Endometrium (tissue), 2 donors: Measurements from ENCODE around the gene SOX8.

Experiments
- FAIRE-seq: peaks from 2 replicates; lab custom pipeline; 2012; peaks lifted over from hg19 to GRCh38; lab: Jason Lieb, UNC
- donor health status: control.
- donor health status: control.

Gene SOX8

GRCh38 chr16:988471-989353, 7.1 kb downstream of the SOX8 start:
- no peak for FAIRE-seq

- FAIRE-seq = no peak
Measured at GRCh38 chr16:989354-989814, 7.8 kb downstream of the SOX8 start.

GRCh38 chr16:990516-991291, 9.1 kb downstream of the SOX8 start:
- no peak for FAIRE-seq

GRCh38 chr16:991345-991744, 9.8 kb downstream of the SOX8 start:
- FAIRE-seq = no peak

- FAIRE-seq = no peak
Measured at GRCh38 chr16:991773-992172, 10.2 kb downstream of the SOX8 start.

GRCh38 chr16:993731-994130, 12.2 kb downstream of the SOX8 start:
- no peak for FAIRE-seq

- FAIRE-seq = no peak
Measured at GRCh38 chr16:995087-995486, 13.5 kb downstream of the SOX8 start.

- no peak for FAIRE-seq
Measured at GRCh38 chr16:995783-996182, 14.2 kb downstream of the SOX8 start.

- FAIRE-seq = no peak
Measured at GRCh38 chr16:996681-997080, 15.1 kb downstream of the SOX8 start.

GRCh38 chr16:997440-998051, 16.0 kb downstream of the SOX8 start:
- no peak for FAIRE-seq

GRCh38 chr16:998211-998610, 16.6 kb downstream of the SOX8 start:
- no peak for FAIRE-seq

GRCh38 chr16:998615-999014, 17.0 kb downstream of the SOX8 start:
- FAIRE-seq = no peak

GRCh38 chr16:999677-1000076, 18.1 kb downstream of the SOX8 start:
- no peak for FAIRE-seq

GRCh38 chr16:1000608-1001007, 19.0 kb downstream of the SOX8 start:
- no peak for FAIRE-seq

- no peak for FAIRE-seq
Measured at GRCh38 chr16:1001096-1001495, 19.5 kb downstream of the SOX8 start.

GRCh38 chr16:1002399-1003166, 21.0 kb downstream of the SOX8 start:
- FAIRE-seq = no peak

- FAIRE-seq = no peak
Measured at GRCh38 chr16:1003391-1004347, 22.1 kb downstream of the SOX8 start.

- FAIRE-seq = no peak
Measured at GRCh38 chr16:1005286-1005685, 23.7 kb downstream of the SOX8 start.

- no peak for FAIRE-seq
Measured at GRCh38 chr16:1006781-1007180, 25.2 kb downstream of the SOX8 start.

GRCh38 chr16:1007284-1007850, 25.8 kb downstream of the SOX8 start:
- FAIRE-seq = no peak

- no peak for FAIRE-seq
Measured at GRCh38 chr16:1008085-1008484, 26.5 kb downstream of the SOX8 start.
